ENCODE data around the gene DMPK. TPM values are rescaled to one million over a fixed set of nuclear protein-coding genes. Genes with fewer than 3 reads are reported as not detected.

The DMPK gene
- total and polyA plus RNA-seq, 2 of the 4 experiments (the other 2 are of a cell fraction) = 7.9 to 50.7 TPM

DNA sequence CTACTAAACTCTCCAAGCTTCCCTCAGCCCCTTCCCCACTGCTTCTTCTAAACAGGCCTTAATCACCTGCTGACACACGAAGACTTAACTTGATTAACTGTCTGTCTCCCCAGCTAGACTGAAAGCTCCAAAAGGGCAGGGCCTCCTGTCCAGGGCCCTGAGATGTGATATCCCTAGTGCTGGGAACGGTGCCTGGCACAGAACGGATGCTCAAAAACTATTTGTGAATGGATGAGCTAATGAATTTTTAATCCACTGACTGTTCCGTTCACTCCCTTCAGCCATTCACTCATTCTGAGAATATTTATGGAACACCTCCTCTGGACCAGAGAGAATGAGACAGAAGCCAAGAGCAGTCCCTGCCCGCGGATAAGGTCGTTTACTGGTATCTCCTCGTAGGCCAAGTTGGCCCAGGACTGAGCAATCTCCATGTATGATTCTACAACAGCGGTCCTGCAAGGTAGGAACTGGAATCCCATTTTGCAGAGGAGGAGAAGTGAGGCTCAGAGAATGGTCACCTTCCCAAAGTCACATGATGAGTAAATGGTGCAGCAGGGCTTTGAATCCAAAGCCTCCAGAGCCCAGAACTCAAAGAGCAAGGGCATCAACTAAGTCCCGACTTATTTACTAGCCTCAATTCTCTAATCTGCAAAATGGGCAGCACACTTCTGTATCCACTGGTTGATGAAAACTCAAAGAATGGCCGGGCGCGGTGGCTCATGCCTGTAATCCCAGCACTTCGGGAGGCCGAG is 6.9 kb upstream of the DMPK start:
- Histone ChIP-seq H3K79me1 (ENCODE audit: low read depth in 1 of 2, low read length in 2 of 2) (peaks cover 24 to 70% of the 10 kb centered on the region in 2 experiments), H3K4me3 (ENCODE audit: insufficient read depth, low read depth, low read length) (no peak overlapping the region), H3K56ac (ENCODE audit: extremely low read depth, insufficient read depth, low read length) (no peak overlapping the region), H3K14ac (replicated peaks; ENCODE audit: low read depth, low read length) (no peak overlapping the region), H2BK120ac (ENCODE audit: low read depth, low read length) (no peak overlapping the region), H2AK9ac (replicated peaks; ENCODE audit: low read depth, low read length, poor library complexity) (no peak overlapping the region), H3K4me2 (ENCODE audit: low read depth, low read length) (no peak overlapping the region), H4K91ac (ENCODE audit: insufficient read depth, low read depth, low read length) (no peak overlapping the region), H4K8ac (ENCODE audit: low read depth in 2 of 2, low read length in 2 of 2) (no peak overlapping the region), H3K9ac (ENCODE audit: low read depth, low read length) (no peak overlapping the region), H2AK5ac (ENCODE audit: low read depth, low read length) (no peak overlapping the region), H3K36me3 (ENCODE audit: control insufficient read depth, insufficient read depth, low read length) (peaks cover 50% of the 10 kb centered on the region), H3K9me1 (ENCODE audit: insufficient read depth, low read length) (peaks cover 10% of the 10 kb centered on the region), H3K4ac (ENCODE audit: low read depth, low read length) (no peak overlapping the region), H3K9me3 (ENCODE audit: control insufficient read depth, insufficient read depth, low read length) (no peaks in the 10 kb centered on the region), H3K4me1 (ENCODE audit: control insufficient read depth, insufficient read depth, low read length) (peaks cover 9% of the 10 kb centered on the region), H3K27me3 (ENCODE audit: control insufficient read depth, insufficient read depth, low read length) (no peaks in the 10 kb centered on the region), H2BK15ac (ENCODE audit: low read depth, low read length) (no peak overlapping the region), H3K27ac (ENCODE audit: insufficient read depth, low read length) (no peak overlapping the region), H3K18ac (ENCODE audit: low read depth, low read length) (no peak overlapping the region), H4K20me1 (ENCODE audit: insufficient read depth, low read length) (peaks cover 4% of the 10 kb centered on the region; the same call in 1 of the 2 replicates), H4K5ac (ENCODE audit: low read depth, low read length) (no peak overlapping the region), H2AFZ (replicated peaks; ENCODE audit: low read length, poor library complexity) (no peak overlapping the region), H2BK5ac (ENCODE audit: low read depth, low read length, poor library complexity, severe bottlenecking) (no peak overlapping the region), H3K23ac (ENCODE audit: low read depth, low read length) (no peak overlapping the region), H2BK20ac (ENCODE audit: low read depth, low read length) (no peak overlapping the region)
- BruUV-seq (replicated peaks) = no TSS peak
- ATAC-seq (ENCODE audit: low read depth) = no peak
- dilution Hi-C loops (cut with HindIII; ENCODE audit: low sequenced_read_pairs, unreplicated experiment) = no loop called here
- ChIA-PET CTCF (interaction anchor here (1.1 kb wide), 1 partner anchor 11 kb away, joined by 6 read pairs; no protein-coding TSS in a partner anchor), POLR2A (ENCODE audit: unreplicated experiment) (no interaction called here)
- TF ChIP-seq FOS (IDR thresholded peaks at IDR 0.05; ENCODE audit: low read depth, low read length) (no peak), SMC3 (IDR thresholded peaks at IDR 0.05; ENCODE audit: low read depth, low read length) (no peak), MXI1 (IDR thresholded peaks at IDR 0.05; ENCODE audit: borderline replicate concordance, low read depth, low read length) (no peak), CEBPB (IDR thresholded peaks at IDR 0.05; ENCODE audit: low read depth, low read length) (no peak), NFE2L2 (IDR thresholded peaks at IDR 0.05; ENCODE audit: low read depth, low read length) (no peak), RAD21 (IDR thresholded peaks at IDR 0.05; ENCODE audit: low read length) (no peak), BHLHE40 (IDR thresholded peaks at IDR 0.05; ENCODE audit: low read depth, low read length) (no peak), POLR2A (IDR thresholded peaks at IDR 0.05; ENCODE audit: low read depth, low read length) (no peak)
- TF ChIP-seq, protein P1, sequence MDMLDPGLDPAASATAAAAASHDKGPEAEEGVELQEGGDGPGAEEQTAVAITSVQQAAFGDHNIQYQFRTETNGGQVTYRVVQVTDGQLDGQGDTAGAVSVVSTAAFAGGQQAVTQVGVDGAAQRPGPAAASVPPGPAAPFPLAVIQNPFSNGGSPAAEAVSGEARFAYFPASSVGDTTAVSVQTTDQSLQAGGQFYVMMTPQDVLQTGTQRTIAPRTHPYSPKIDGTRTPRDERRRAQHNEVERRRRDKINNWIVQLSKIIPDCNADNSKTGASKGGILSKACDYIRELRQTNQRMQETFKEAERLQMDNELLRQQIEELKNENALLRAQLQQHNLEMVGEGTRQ (IDR thresholded peaks at IDR 0.05; ENCODE audit: low read depth, low read length) = no peak
- TF ChIP-seq, protein P2, sequence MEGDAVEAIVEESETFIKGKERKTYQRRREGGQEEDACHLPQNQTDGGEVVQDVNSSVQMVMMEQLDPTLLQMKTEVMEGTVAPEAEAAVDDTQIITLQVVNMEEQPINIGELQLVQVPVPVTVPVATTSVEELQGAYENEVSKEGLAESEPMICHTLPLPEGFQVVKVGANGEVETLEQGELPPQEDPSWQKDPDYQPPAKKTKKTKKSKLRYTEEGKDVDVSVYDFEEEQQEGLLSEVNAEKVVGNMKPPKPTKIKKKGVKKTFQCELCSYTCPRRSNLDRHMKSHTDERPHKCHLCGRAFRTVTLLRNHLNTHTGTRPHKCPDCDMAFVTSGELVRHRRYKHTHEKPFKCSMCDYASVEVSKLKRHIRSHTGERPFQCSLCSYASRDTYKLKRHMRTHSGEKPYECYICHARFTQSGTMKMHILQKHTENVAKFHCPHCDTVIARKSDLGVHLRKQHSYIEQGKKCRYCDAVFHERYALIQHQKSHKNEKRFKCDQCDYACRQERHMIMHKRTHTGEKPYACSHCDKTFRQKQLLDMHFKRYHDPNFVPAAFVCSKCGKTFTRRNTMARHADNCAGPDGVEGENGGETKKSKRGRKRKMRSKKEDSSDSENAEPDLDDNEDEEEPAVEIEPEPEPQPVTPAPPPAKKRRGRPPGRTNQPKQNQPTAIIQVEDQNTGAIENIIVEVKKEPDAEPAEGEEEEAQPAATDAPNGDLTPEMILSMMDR (conservative IDR thresholded peaks at IDR 0.05; ENCODE audit: low read depth, low read length) = no peak
- in situ Hi-C loops (cut with MboI; ENCODE audit: low sequenced_read_pairs) = no loop called here
- no peak for DNase-seq
- intact Hi-C loops (cut with micrococcal nuclease) = no loop called here
- WGBS, 2 experiments (ENCODE audit: extremely low coverage in 2 of 2, insufficient read length in 1 of 2) = 100% methylated on average over 1 of the region's 15 CpGs; no CpG with 5 or more reads in 1 of the 2 experiments
